ENCODE measurements around the gene PKP1. TPM values are rescaled to one million over a fixed set of nuclear protein-coding genes. Genes with fewer than 3 reads are reported as not detected.

The PKP1 gene
- polyA plus RNA-seq, 3 donors: not detected

DNA sequence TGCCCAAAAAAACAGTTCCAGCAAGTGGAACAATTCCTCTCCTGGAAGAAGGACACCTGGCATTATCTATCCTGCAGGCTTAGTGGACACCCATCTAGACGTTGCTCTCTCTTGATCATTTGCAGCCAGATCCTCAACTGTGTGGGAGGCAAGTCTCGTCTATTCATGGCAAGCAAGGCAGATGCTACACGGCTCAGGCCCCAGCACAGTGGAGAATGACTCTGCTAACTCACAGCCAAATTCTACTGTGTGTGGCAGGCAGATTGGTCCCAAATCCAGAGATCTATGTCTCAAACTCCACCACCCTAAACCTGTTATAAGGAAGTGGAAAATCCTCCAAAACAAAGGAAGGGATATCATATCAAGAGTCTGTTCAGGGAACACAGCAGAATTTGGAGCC lies 87.2 kb downstream of the PKP1 start:
- H3K27ac ChIP-seq (ENCODE audit: low read depth in 1 of 2, low read length in 2 of 2): no peak overlapping the region
- no peak overlapping the region for H3K4me2 ChIP-seq (replicated peaks; ENCODE audit: extremely low read depth, low read length, poor library complexity, severe bottlenecking)
- WGBS (ENCODE audit: insufficient coverage): 87% methylated on average over 3 of the region's 3 CpGs
- DNase-seq: no peak
- peaks cover 8 to 22% (median 20%) of the 10 kb centered on the region in 3 donors for H3K27me3 Mint-ChIP-seq (ENCODE audit: low read depth in 3 of 3)
- no peak overlapping the region for H3K4me3 ChIP-seq (replicated peaks in 1 of 3; ENCODE audit: low read depth in 2 of 3, low read length in 3 of 3)
- H2AFZ ChIP-seq (ENCODE audit: insufficient read depth, low read depth, low read length, poor library complexity, severe bottlenecking): no peak overlapping the region
- no peaks in the 10 kb centered on the region for H3K4me1 ChIP-seq (ENCODE audit: control insufficient read depth in 1 of 2, insufficient read depth in 2 of 2, low read length in 2 of 2)
- no peak overlapping the region for H3K9ac ChIP-seq (ENCODE audit: insufficient read depth, low read length, poor library complexity, severe bottlenecking)
- H3K27ac Mint-ChIP-seq: no peak overlapping the region
- H3K9me3 ChIP-seq (replicated peaks in 1 of 2; ENCODE audit: control insufficient read depth in 1 of 2, insufficient read depth in 1 of 2, low read length in 2 of 2): no peaks in the 10 kb centered on the region
- H3K4me1 Mint-ChIP-seq: no peaks in the 10 kb centered on the region
- no peaks in the 10 kb centered on the region for H3K36me3 ChIP-seq (replicated peaks in 1 of 2; ENCODE audit: control insufficient read depth in 1 of 2, insufficient read depth in 2 of 2, low read length in 2 of 2)
- H4K20me1 ChIP-seq (ENCODE audit: insufficient read depth, low read length): no peaks in the 10 kb centered on the region
- no peaks in the 10 kb centered on the region for H3K79me2 ChIP-seq (ENCODE audit: insufficient read depth, low read length)
- H3K9me3 Mint-ChIP-seq: no peaks in the 10 kb centered on the region
- H3K4me3 Mint-ChIP-seq: no peak overlapping the region
- no peaks in the 10 kb centered on the region for H3K36me3 Mint-ChIP-seq
- intact Hi-C loops (cut with micrococcal nuclease): no loop called here
- TF ChIP-seq, protein P1, sequence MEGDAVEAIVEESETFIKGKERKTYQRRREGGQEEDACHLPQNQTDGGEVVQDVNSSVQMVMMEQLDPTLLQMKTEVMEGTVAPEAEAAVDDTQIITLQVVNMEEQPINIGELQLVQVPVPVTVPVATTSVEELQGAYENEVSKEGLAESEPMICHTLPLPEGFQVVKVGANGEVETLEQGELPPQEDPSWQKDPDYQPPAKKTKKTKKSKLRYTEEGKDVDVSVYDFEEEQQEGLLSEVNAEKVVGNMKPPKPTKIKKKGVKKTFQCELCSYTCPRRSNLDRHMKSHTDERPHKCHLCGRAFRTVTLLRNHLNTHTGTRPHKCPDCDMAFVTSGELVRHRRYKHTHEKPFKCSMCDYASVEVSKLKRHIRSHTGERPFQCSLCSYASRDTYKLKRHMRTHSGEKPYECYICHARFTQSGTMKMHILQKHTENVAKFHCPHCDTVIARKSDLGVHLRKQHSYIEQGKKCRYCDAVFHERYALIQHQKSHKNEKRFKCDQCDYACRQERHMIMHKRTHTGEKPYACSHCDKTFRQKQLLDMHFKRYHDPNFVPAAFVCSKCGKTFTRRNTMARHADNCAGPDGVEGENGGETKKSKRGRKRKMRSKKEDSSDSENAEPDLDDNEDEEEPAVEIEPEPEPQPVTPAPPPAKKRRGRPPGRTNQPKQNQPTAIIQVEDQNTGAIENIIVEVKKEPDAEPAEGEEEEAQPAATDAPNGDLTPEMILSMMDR (IDR thresholded peaks at IDR 0.05): no peak
- H3K27me3 ChIP-seq (ENCODE audit: control insufficient read depth in 2 of 2, insufficient read depth in 2 of 2, low read length in 2 of 2): no peaks in the 10 kb centered on the region

DNA sequence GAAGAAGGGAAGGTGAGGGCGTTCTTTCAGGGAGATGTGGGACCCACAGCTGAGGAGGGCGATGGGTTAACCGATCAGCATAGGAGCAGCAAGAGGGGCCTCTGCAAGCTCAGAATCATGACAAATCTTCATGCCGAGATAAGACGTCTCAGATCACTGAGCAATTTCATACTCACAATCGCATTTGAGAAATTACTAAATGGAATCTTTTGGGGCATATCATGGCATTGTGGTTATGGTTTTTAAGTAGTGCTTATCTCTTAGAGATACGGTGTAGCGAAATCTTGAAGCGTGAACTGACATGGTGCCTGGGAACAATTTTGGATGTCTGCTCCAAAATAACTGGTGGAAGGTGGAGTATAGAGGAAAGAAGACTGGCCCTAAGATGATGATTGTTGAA lies 88.0 kb downstream of the PKP1 start:
- H3K79me2 ChIP-seq (ENCODE audit: insufficient read depth, low read length): no peaks in the 10 kb centered on the region
- H3K4me3 ChIP-seq (replicated peaks in 1 of 3; ENCODE audit: low read depth in 2 of 3, low read length in 3 of 3): no peak overlapping the region
- no peaks in the 10 kb centered on the region for H3K9me3 ChIP-seq (replicated peaks in 1 of 2; ENCODE audit: control insufficient read depth in 1 of 2, insufficient read depth in 1 of 2, low read length in 2 of 2)
- DNase-seq: no peak
- H2AFZ ChIP-seq (ENCODE audit: insufficient read depth, low read depth, low read length, poor library complexity, severe bottlenecking): no peak overlapping the region
- Mint-ChIP-seq H3K9me3 (no peaks in the 10 kb centered on the region), H3K27me3 (ENCODE audit: low read depth in 3 of 3) (peaks cover 8 to 26% (median 20%) of the 10 kb centered on the region in 3 donors), H3K4me1 (no peaks in the 10 kb centered on the region), H3K36me3 (no peaks in the 10 kb centered on the region), H3K4me3 (no peak overlapping the region), H3K27ac (peak overlapping the region in 1 of 7 donors; percentile 25)
- H3K4me2 ChIP-seq (replicated peaks; ENCODE audit: extremely low read depth, low read length, poor library complexity, severe bottlenecking): no peak overlapping the region
- H3K27ac ChIP-seq (ENCODE audit: low read depth in 1 of 2, low read length in 2 of 2): no peak overlapping the region
- H3K36me3 ChIP-seq (replicated peaks in 1 of 2; ENCODE audit: control insufficient read depth in 1 of 2, insufficient read depth in 2 of 2, low read length in 2 of 2): no peaks in the 10 kb centered on the region
- H4K20me1 ChIP-seq (ENCODE audit: insufficient read depth, low read length): no peaks in the 10 kb centered on the region
- no peak overlapping the region for H3K9ac ChIP-seq (ENCODE audit: insufficient read depth, low read length, poor library complexity, severe bottlenecking)
- intact Hi-C loops (cut with micrococcal nuclease): no loop called here
- 85% methylated on average over 6 of the region's 9 CpGs for WGBS (ENCODE audit: insufficient coverage)
- TF ChIP-seq, protein P1 (IDR thresholded peaks at IDR 0.05): no peak
- H3K4me1 ChIP-seq (ENCODE audit: control insufficient read depth in 1 of 2, insufficient read depth in 2 of 2, low read length in 2 of 2): no peaks in the 10 kb centered on the region
- peaks cover 0 to 1% of the 10 kb centered on the region in 2 donors for H3K27me3 ChIP-seq (ENCODE audit: control insufficient read depth in 2 of 2, insufficient read depth in 2 of 2, low read length in 2 of 2)

Measured in CD14-positive monocyte (primary cell).